CD14-positive monocyte (primary cell): ENCODE results near the gene VCL. TPM values are rescaled to one million over a fixed set of nuclear protein-coding genes. Genes with fewer than 3 reads are reported as not detected.

ENCODE experiments used
- DNase-seq, 3 donors: peaks; one replicate each; pipeline ENCODE4 v3.0.0-alpha.2; 2011 to 2022
- H2AFZ ChIP-seq: 2 replicates; pipeline ENCODE4 v1.6.0; 2012; ENCODE audit warnings: mild to moderate bottlenecking, low read depth, low read length, inconsistent platforms; ENCODE audit not compliant: insufficient read depth, poor library complexity, severe bottlenecking
- H3K27ac ChIP-seq, 2 donors: 1 replicate in 1 of 2; 2 replicates in 1 of 2; pipeline ENCODE4 v1.5.1; 2012 to 2013; ENCODE audit warnings: low read length in 2 of 2, control low read depth in 1 of 2, inconsistent platforms in 1 of 2, low read depth in 1 of 2, mild to moderate bottlenecking in 1 of 2
- H3K27me3 ChIP-seq, 2 donors: one replicate each; pipeline versions ENCODE4 v1.6.0 to v1.6.1; 2011 to 2013; ENCODE audit warnings: low read length in 2 of 2; ENCODE audit not compliant: control insufficient read depth in 2 of 2, insufficient read depth in 2 of 2
- H3K36me3 ChIP-seq, 2 donors: replicated peaks in 1 of 2; 1 replicate in 1 of 2; 2 replicates in 1 of 2; pipeline versions ENCODE4 v1.5.1 to v1.6.1; 2012 to 2013; ENCODE audit warnings: low read length in 2 of 2, control low read depth in 1 of 2, inconsistent platforms in 1 of 2, mild to moderate bottlenecking in 1 of 2; ENCODE audit not compliant: insufficient read depth in 2 of 2, control insufficient read depth in 1 of 2
- H3K4me1 ChIP-seq, 2 donors: 1 replicate in 1 of 2; 2 replicates in 1 of 2; pipeline versions ENCODE4 v1.5.1 to v1.6.1; 2012 to 2013; ENCODE audit warnings: low read length in 2 of 2, control low read depth in 1 of 2, inconsistent platforms in 1 of 2, mild to moderate bottlenecking in 1 of 2, moderate library complexity in 1 of 2; ENCODE audit not compliant: insufficient read depth in 2 of 2, control insufficient read depth in 1 of 2
- H3K4me2 ChIP-seq: replicated peaks from 2 replicates; pipeline ENCODE3; 2012; ENCODE audit warnings: low read length, moderate library complexity, mild to moderate bottlenecking; ENCODE audit not compliant: poor library complexity, severe bottlenecking; ENCODE audit errors: extremely low read depth
- H3K4me3 ChIP-seq, 3 experiments: fragments of 200-600 bp in 1 of 3; sonication (generic) in 1 of 3; replicated peaks in 1 of 3; 1 replicate in 2 of 3; 2 replicates in 1 of 3; pipeline ENCODE4 v1.5.1; 2011 to 2013; ENCODE audit warnings: low read length in 3 of 3, mild to moderate bottlenecking in 3 of 3, control low read depth in 2 of 3, low read depth in 2 of 3, inconsistent platforms in 1 of 3, moderate library complexity in 1 of 3
- H3K79me2 ChIP-seq: 2 replicates; pipeline ENCODE4 v1.6.0; 2012; ENCODE audit warnings: mild to moderate bottlenecking, control low read depth, inconsistent platforms, low read length, moderate library complexity; ENCODE audit not compliant: insufficient read depth
- H3K9ac ChIP-seq: 2 replicates; pipeline ENCODE4 v1.6.0; 2017; ENCODE audit warnings: low read length, mild to moderate bottlenecking; ENCODE audit not compliant: insufficient read depth, poor library complexity, severe bottlenecking
- H3K9me3 ChIP-seq, 2 donors: replicated peaks in 1 of 2; 1 replicate in 1 of 2; 2 replicates in 1 of 2; pipeline versions ENCODE4 v1.5.1 to v1.6.1; 2012 to 2013; ENCODE audit warnings: low read length in 2 of 2, control low read depth in 1 of 2; ENCODE audit not compliant: control insufficient read depth in 1 of 2, insufficient read depth in 1 of 2
- H4K20me1 ChIP-seq: 2 replicates; pipeline ENCODE4 v1.6.0; 2012; ENCODE audit warnings: mild to moderate bottlenecking, low read length, control low read depth, moderate library complexity; ENCODE audit not compliant: insufficient read depth
- H3K27ac Mint-ChIP-seq, 7 donors: one replicate each; pipeline ENCODE4 v1.8.0; 2020; ENCODE audit warnings: mild to moderate bottlenecking in 7 of 7, mixed read lengths in 7 of 7, moderate library complexity in 6 of 7, inconsistent platforms in 2 of 7
- H3K27me3 Mint-ChIP-seq, 3 donors: one replicate each; pipeline ENCODE4 v1.8.0; 2021 to 2022; ENCODE audit warnings: low read depth in 3 of 3, mild to moderate bottlenecking in 3 of 3, mixed read lengths in 3 of 3, moderate library complexity in 3 of 3, inconsistent platforms in 1 of 3
- H3K36me3 Mint-ChIP-seq, 2 donors: one replicate each; pipeline ENCODE4 v1.8.0; 2020; ENCODE audit warnings: mixed read lengths in 2 of 2, inconsistent platforms in 1 of 2, mild to moderate bottlenecking in 1 of 2
- H3K4me1 Mint-ChIP-seq: one replicate; pipeline ENCODE4 v1.8.0; 2020; ENCODE audit warnings: mild to moderate bottlenecking, mixed read lengths
- H3K4me3 Mint-ChIP-seq, 2 donors: one replicate each; pipeline ENCODE4 v1.8.0; 2020; ENCODE audit warnings: mild to moderate bottlenecking in 2 of 2, mixed read lengths in 2 of 2, moderate library complexity in 1 of 2
- H3K9me3 Mint-ChIP-seq, 7 donors: one replicate each; pipeline ENCODE4 v1.8.0; 2020 to 2022; ENCODE audit warnings: mixed read lengths in 7 of 7, mild to moderate bottlenecking in 6 of 7, moderate library complexity in 6 of 7, inconsistent platforms in 2 of 7
- WGBS: methylation state at CpG from one replicate; pipeline ENCODE4 v1.1.5; 2013; ENCODE audit warnings: missing lambda C conversion rate; ENCODE audit not compliant: insufficient coverage; 5-methylcytosine and 5-hydroxymethylcytosine counted together
- intact Hi-C, 2 donors: fragments of 100-400 bp; cut with micrococcal nuclease; formaldehyde crosslinking; loops; one replicate each; pipeline versions ENCODE4 v1.15.0 to v1.15.1; 2023
- polyA plus RNA-seq, 3 donors: library from polyadenylated mRNA; depleted of rRNA in 1 of 3; unstranded in 2 of 3; stranded (reverse) in 1 of 3; fragments of 300-500 nt in 2 of 3; fragments of >200 nt in 1 of 3; fragmentation: Illumina TruSeq in 2 of 3; gene quantifications; 1 replicate in 2 of 3; 2 replicates in 1 of 3; pipeline ENCODE4 v1.2.3, GENCODE V29; 2012 to 2021
- TF ChIP-seq, protein P1 (sequence below): fragments of 200-600 bp; IDR thresholded peaks from one replicate; pipeline ENCODE4 v1.8.0; 2022; ENCODE audit warnings: antibody characterized with exemption, mild to moderate bottlenecking

Gene VCL
- polyA plus RNA-seq, 3 donors, result 39.1 to 68.4 (median 52.8) TPM

DNA sequence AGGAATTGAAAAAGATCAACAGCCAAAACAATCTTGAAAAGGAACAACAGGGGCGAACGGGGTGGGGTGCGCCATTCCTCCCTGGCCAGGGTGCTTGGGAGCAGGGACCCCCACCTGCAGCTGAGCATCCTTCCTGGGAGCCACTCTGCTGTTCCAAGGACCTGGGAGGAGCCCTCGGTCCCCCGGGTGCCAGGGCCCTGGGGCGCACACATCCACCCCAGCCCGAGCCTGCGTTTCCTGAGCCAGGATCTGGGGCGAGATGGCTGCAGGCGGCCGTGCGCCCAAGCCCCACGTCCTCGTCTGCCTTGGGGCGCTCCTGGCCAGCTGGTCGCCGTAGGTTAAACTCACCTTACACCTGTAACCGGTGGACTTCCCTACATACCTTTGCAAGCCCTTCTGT is 142.1 kb downstream of the VCL start:
- intact Hi-C loops, result loop anchor here in 1 of 2 donors (5.0 kb wide), 1 partner anchor 37 kb away; no protein-coding TSS in a partner anchor
- Histone ChIP-seq H3K27me3 (no peaks in the 10 kb centered on the region), H3K9ac (no peak overlapping the region), H3K36me3 (peaks cover 36 to 52% of the 10 kb centered on the region in 2 donors), H2AFZ (no peak overlapping the region), H3K9me3 (no peaks in the 10 kb centered on the region), H3K79me2 (peaks cover 77% of the 10 kb centered on the region), H3K4me1 (peaks cover 0 to 4% of the 10 kb centered on the region in 2 donors), H4K20me1 (peaks cover 72% of the 10 kb centered on the region), H3K4me3 (no peak overlapping the region), H3K27ac (no peak overlapping the region), H3K4me2 (no peak overlapping the region)
- Mint-ChIP-seq H3K4me3 (no peak overlapping the region), H3K9me3 (no peaks in the 10 kb centered on the region), H3K4me1 (peaks cover 6% of the 10 kb centered on the region), H3K36me3 (peaks cover 34 to 44% of the 10 kb centered on the region in 2 donors), H3K27me3 (no peaks in the 10 kb centered on the region), H3K27ac (no peak overlapping the region)
- WGBS, result 95% methylated on average over 15 of the region's 18 CpGs
- no peak for DNase-seq
- TF ChIP-seq, protein P1, sequence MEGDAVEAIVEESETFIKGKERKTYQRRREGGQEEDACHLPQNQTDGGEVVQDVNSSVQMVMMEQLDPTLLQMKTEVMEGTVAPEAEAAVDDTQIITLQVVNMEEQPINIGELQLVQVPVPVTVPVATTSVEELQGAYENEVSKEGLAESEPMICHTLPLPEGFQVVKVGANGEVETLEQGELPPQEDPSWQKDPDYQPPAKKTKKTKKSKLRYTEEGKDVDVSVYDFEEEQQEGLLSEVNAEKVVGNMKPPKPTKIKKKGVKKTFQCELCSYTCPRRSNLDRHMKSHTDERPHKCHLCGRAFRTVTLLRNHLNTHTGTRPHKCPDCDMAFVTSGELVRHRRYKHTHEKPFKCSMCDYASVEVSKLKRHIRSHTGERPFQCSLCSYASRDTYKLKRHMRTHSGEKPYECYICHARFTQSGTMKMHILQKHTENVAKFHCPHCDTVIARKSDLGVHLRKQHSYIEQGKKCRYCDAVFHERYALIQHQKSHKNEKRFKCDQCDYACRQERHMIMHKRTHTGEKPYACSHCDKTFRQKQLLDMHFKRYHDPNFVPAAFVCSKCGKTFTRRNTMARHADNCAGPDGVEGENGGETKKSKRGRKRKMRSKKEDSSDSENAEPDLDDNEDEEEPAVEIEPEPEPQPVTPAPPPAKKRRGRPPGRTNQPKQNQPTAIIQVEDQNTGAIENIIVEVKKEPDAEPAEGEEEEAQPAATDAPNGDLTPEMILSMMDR, result no peak

DNA sequence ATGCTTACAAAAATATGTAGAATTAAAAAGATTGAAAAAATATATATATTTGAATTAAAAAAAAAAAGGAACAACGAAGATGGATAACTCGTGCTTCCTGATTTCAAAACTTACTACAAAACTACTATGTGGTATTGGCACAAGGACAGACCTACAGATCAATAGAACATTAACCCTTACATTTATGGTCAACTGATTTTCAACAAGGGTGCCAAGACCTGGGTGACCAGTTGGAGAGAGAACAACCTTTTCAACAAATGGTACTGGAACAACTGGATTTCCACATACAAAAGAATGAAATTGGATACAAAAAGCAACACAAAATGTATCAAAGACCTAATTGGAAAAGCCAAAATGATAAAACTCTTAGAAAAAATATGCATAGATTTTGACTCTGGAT is 142.6 kb downstream of the VCL start:
- TF ChIP-seq, protein P1, result no peak
- H3K9ac ChIP-seq, result no peak overlapping the region
- no CpG with 5 or more reads among the region's 2 CpGs for WGBS
- H3K9me3 ChIP-seq, result no peaks in the 10 kb centered on the region
- peaks cover 33 to 52% of the 10 kb centered on the region in 2 donors for H3K36me3 ChIP-seq
- H3K27me3 Mint-ChIP-seq, result no peaks in the 10 kb centered on the region
- peaks cover 78% of the 10 kb centered on the region for H4K20me1 ChIP-seq
- H3K4me3 ChIP-seq, result no peak overlapping the region
- H3K4me1 Mint-ChIP-seq, result peaks cover 6% of the 10 kb centered on the region
- H3K4me1 ChIP-seq, result peaks cover 0 to 4% of the 10 kb centered on the region in 2 donors
- no peak for DNase-seq
- peak overlapping the region in 1 of 7 donors; percentile 69 for H3K27ac Mint-ChIP-seq
- peaks cover 82% of the 10 kb centered on the region for H3K79me2 ChIP-seq
- H3K27ac ChIP-seq, result no peak overlapping the region
- H3K27me3 ChIP-seq, result no peaks in the 10 kb centered on the region
- peaks cover 33 to 43% of the 10 kb centered on the region in 2 donors for H3K36me3 Mint-ChIP-seq
- no peaks in the 10 kb centered on the region for H3K9me3 Mint-ChIP-seq
- intact Hi-C loops, result loop anchor here in 1 of 2 donors (5.0 kb wide), 1 partner anchor 37 kb away; no protein-coding TSS in a partner anchor
- H3K4me2 ChIP-seq, result no peak overlapping the region
- H2AFZ ChIP-seq, result no peak overlapping the region
- H3K4me3 Mint-ChIP-seq, result no peak overlapping the region
